Transverse colon (tissue), 4 donors: Measurements from ENCODE around the gene STK40. TPM values are rescaled to one million over a fixed set of nuclear protein-coding genes. Genes with fewer than 3 reads are reported as not detected.

Experiments used
- DNase-seq: peaks from one replicate; pipeline ENCODE4 v3.0.0-alpha.2; 2019
- H3K27ac ChIP-seq, 4 donors: fragments of 200-600 bp; sonication (generic); 2 replicates each; pipeline ENCODE4 v1.5.1; 2016 to 2018; ENCODE audit warnings: inconsistent platforms in 4 of 4
- H3K27me3 ChIP-seq: fragments of 200-600 bp; sonication (generic); 2 replicates; pipeline ENCODE4 v1.5.1; 2017; ENCODE audit warnings: inconsistent platforms
- H3K36me3 ChIP-seq, 4 donors: fragments of 200-600 bp; sonication (generic); 2 replicates each; pipeline ENCODE4 v1.5.1; 2017 to 2019; ENCODE audit warnings: inconsistent platforms in 4 of 4
- H3K4me1 ChIP-seq, 4 donors: fragments of 200-600 bp; sonication (generic); 2 replicates each; pipeline ENCODE4 v1.5.1; 2017 to 2020; ENCODE audit warnings: inconsistent platforms in 4 of 4
- H3K4me3 ChIP-seq, 4 donors: fragments of 200-600 bp; sonication (generic); 1 replicate in 1 of 4; 2 replicates in 3 of 4; pipeline versions ENCODE4 v1.5.1 to v1.6.1; 2017 to 2019; ENCODE audit warnings: inconsistent platforms in 4 of 4
- H3K9me3 ChIP-seq, 2 donors: fragments of 200-600 bp; sonication (generic); 2 replicates each; pipeline ENCODE4 v1.5.1; 2017 to 2019; ENCODE audit warnings: inconsistent platforms in 2 of 2
- EP300 ChIP-seq: sonication (generic); formaldehyde crosslinking; IDR thresholded peaks from one replicate; pipeline ENCODE4 v1.6.1; 2017; ENCODE audit warnings: antibody characterized with exemption, low read depth
- POLR2A ChIP-seq: fragments of 450-650 bp; IDR thresholded peaks from one replicate; pipeline ENCODE4 v1.6.1; 2016; ENCODE audit warnings: antibody characterized with exemption, mild to moderate bottlenecking, moderate library complexity
- POLR2AphosphoS5 ChIP-seq, 3 donors: sonication (generic); formaldehyde crosslinking; IDR thresholded peaks; one replicate each; pipeline ENCODE4 v1.6.1; 2016; ENCODE audit warnings: antibody characterized with exemption in 3 of 3
- WGBS, 2 donors: methylation state at CpG; one replicate each; pipeline ENCODE4 v1.1.5; 2018; ENCODE audit warnings: low coverage in 1 of 2; 5-methylcytosine and 5-hydroxymethylcytosine counted together
- in situ Hi-C, 4 donors: fragments of 200-750 bp; cut with MboI; loops; one replicate each; pipeline versions ENCODE4 v1.15.0 to v1.15.1; 2017; ENCODE audit warnings: low sequenced_read_pairs in 3 of 4, low pct_ligation_motif_present in 1 of 4, low pct_unique_long_range_greater_than_20kb in 1 of 4
- intact Hi-C: fragments of 100-400 bp; cut with DNase I; formaldehyde crosslinking; loops from one replicate; pipeline ENCODE4 v1.15.1; 2023; ENCODE audit warnings: low total_unique reads
- total RNA-seq, 4 donors: library from RNA; depleted of rRNA; stranded (reverse); fragments of >200 nt; gene quantifications; one replicate each; pipeline ENCODE4 v1.1.0, GENCODE V29; 2016
- TF ChIP-seq, protein P1 (sequence below), 5 experiments: fragments of 200-600 bp in 3 of 5; fragments of 450-650 bp in 2 of 5; sonication (generic) in 3 of 5; IDR thresholded peaks; 1 replicate in 2 of 5; 2 replicates in 3 of 5; pipeline ENCODE4 v1.5.1; 2016 to 2017; ENCODE audit warnings: antibody characterized with exemption in 5 of 5, inconsistent platforms in 3 of 5, mild to moderate bottlenecking in 2 of 5, moderate library complexity in 1 of 5

Gene STK40
- total RNA-seq, 4 donors from 2014 or later = 34.0 to 154 (median 44.3) TPM

DNA sequence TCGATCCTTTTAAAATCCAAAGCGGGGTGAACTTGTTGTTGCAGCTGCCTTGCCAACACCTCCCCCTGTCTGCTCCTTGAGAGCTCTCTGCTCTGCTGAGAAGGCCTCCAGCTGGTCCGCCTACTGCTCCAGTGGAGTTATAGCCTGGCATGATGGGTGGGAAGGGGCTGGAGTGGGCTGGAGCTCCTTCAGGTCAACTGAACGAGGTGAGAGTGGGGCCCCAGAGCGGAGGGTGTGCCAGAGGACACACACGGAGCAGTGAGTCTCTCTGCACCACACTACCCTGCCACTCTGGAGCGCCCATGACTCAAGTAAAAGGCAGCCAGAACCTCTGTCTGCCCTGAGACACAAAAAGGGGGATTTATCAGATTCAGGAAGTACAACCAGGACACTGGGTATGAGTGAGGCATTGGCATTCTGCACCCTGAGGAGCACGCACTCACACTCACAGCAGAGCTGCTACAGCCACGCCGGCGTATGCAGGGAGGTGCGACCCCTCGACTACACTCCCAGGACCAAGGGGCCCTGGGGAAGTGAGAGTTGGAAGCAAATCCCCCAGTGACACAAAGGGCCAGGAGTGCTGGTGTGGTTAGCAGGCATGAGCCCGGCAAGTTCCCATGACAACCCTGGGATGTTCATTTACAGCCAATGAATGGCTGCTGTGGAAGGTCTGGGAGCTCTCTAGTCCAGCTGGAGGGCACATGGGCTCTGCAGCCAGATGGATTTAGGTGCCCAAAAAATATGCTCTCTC is 34.3 kb downstream of the STK40 start:
- H3K9me3 ChIP-seq = no peaks in the 10 kb centered on the region
- WGBS, 2 donors = 60 to 77% methylated on average over 1 to 14 of the region's 14 CpGs
- intact Hi-C loops = no loop called here
- peak overlapping the region; percentile 57 to 75 (median 64) for H3K27ac ChIP-seq
- TF ChIP-seq, protein P1, sequence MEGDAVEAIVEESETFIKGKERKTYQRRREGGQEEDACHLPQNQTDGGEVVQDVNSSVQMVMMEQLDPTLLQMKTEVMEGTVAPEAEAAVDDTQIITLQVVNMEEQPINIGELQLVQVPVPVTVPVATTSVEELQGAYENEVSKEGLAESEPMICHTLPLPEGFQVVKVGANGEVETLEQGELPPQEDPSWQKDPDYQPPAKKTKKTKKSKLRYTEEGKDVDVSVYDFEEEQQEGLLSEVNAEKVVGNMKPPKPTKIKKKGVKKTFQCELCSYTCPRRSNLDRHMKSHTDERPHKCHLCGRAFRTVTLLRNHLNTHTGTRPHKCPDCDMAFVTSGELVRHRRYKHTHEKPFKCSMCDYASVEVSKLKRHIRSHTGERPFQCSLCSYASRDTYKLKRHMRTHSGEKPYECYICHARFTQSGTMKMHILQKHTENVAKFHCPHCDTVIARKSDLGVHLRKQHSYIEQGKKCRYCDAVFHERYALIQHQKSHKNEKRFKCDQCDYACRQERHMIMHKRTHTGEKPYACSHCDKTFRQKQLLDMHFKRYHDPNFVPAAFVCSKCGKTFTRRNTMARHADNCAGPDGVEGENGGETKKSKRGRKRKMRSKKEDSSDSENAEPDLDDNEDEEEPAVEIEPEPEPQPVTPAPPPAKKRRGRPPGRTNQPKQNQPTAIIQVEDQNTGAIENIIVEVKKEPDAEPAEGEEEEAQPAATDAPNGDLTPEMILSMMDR (IDR thresholded peaks at IDR 0.05) = no peak
- TF ChIP-seq POLR2A (no peak), POLR2AphosphoS5 (IDR thresholded peaks at IDR 0.05) (no peak), EP300 (no peak)
- in situ Hi-C loops = no loop called here
- DNase-seq = no peak
- peaks cover 0 to 34% (median 11%) of the 10 kb centered on the region in 4 donors for H3K36me3 ChIP-seq
- H3K4me1 ChIP-seq = peaks cover 4 to 31% (median 28%) of the 10 kb centered on the region in 4 donors
- H3K4me3 ChIP-seq = no peak overlapping the region
- H3K27me3 ChIP-seq = no peaks in the 10 kb centered on the region

DNA sequence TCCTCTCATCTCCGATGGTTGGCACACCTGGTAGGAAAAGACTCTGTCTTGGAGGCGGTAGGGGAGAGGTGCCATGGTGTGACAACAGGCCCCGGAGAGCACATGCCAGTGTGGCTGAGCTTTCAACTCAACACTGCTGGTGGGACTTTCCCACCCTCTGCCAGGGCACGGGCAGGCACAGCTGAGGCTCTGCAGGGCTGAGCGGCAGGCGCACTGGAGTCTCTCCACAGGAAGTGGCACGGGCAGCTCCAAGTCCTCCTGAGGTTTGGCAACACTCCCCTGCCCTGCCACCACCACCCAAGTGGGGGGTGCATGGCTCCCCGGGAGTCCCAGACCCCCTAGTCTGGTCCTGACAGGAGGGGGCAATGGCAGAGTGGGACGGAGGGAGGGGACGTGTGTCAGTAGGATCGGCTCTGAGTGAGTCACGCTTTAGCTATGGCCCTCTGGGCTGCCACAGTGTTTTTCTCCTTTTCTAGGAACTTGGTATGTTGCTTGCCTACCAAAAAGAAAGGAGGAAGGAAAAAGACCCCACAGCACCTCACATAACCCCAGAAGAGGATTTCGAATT is 35.0 kb downstream of the STK40 start:
- WGBS, 2 donors = 72% methylated on average over 13 of the region's 13 CpGs; no CpG with 5 or more reads in 1 of the 2 donors
- in situ Hi-C loops = no loop called here
- TF ChIP-seq, protein P1 (IDR thresholded peaks at IDR 0.05) = no peak
- no peaks in the 10 kb centered on the region for H3K9me3 ChIP-seq
- DNase-seq = no peak
- H3K4me3 ChIP-seq = no peak overlapping the region
- peaks cover 4 to 31% (median 28%) of the 10 kb centered on the region in 4 donors for H3K4me1 ChIP-seq
- peaks cover 0 to 35% (median 12%) of the 10 kb centered on the region in 4 donors for H3K36me3 ChIP-seq
- no peaks in the 10 kb centered on the region for H3K27me3 ChIP-seq
- intact Hi-C loops = no loop called here
- H3K27ac ChIP-seq = peak overlapping the region; percentile 57 to 75 (median 64)

DNA sequence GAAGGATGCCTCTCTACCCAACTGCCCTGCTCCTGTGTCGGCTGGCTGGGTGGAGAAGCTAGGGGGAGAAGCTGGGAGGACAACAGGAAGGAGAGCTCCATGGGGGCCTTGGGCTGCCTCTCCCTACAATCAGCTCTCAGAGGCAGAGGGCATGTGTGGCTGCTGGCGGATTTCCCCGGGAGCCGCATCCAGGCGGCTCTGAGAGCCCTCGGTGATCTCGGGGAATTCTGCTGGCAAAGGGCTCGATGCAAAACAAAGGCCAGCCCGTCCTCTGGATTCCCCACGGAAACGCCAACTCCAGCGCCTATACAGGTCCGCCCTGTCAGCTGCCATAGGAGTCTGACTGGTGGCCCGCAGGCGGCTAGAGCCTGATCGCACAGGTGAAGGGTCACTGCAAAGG is 35.9 kb downstream of the STK40 start:
- H3K4me3 ChIP-seq = no peak overlapping the region
- in situ Hi-C loops = no loop called here
- intact Hi-C loops = no loop called here
- no peaks in the 10 kb centered on the region for H3K9me3 ChIP-seq
- peaks cover 0 to 39% (median 11%) of the 10 kb centered on the region in 4 donors for H3K36me3 ChIP-seq
- peaks cover 4 to 31% (median 28%) of the 10 kb centered on the region in 4 donors for H3K4me1 ChIP-seq
- no peak for TF ChIP-seq POLR2AphosphoS5 (IDR thresholded peaks at IDR 0.05)
- no peaks in the 10 kb centered on the region for H3K27me3 ChIP-seq
- 86% methylated on average over 16 of the region's 16 CpGs; no CpG with 5 or more reads in 1 of the 2 donors for WGBS, 2 donors
- peak overlapping the region; percentile 57 to 75 (median 64) for H3K27ac ChIP-seq
- DNase-seq = no peak

DNA sequence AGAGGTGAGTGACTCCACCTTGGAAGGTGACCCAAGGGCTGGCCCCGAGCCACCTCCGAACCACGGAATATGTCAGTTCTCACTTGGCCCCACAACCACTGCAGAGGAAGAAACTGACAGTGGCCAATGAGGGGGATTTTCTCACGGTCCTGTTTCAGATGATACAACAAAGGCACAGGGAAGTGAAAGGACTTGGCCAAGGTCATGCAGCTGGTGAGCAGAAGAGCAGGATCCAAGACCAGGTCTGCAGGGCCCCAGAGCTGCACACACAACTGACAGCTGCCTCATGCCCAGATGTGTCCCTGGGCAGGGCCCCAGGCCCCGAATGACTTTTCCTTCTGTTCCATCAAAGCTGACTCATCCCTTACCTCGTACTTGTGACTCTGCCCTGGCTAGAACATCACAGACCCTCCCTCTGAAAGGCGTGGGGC is 36.5 kb downstream of the STK40 start:
- TF ChIP-seq POLR2AphosphoS5 (IDR thresholded peaks at IDR 0.05) = no peak
- intact Hi-C loops = no loop called here
- no peak for DNase-seq
- Histone ChIP-seq H3K4me1 (peaks cover 4 to 31% (median 28%) of the 10 kb centered on the region in 4 donors), H3K27me3 (no peaks in the 10 kb centered on the region), H3K36me3 (peaks cover 0 to 33% (median 11%) of the 10 kb centered on the region in 4 donors), H3K27ac (peak overlapping the region; percentile 57 to 75 (median 64)), H3K4me3 (no peak overlapping the region), H3K9me3 (no peaks in the 10 kb centered on the region)
- 57 to 100% methylated on average over 1 to 7 of the region's 7 CpGs for WGBS, 2 donors
- in situ Hi-C loops = no loop called here

DNA sequence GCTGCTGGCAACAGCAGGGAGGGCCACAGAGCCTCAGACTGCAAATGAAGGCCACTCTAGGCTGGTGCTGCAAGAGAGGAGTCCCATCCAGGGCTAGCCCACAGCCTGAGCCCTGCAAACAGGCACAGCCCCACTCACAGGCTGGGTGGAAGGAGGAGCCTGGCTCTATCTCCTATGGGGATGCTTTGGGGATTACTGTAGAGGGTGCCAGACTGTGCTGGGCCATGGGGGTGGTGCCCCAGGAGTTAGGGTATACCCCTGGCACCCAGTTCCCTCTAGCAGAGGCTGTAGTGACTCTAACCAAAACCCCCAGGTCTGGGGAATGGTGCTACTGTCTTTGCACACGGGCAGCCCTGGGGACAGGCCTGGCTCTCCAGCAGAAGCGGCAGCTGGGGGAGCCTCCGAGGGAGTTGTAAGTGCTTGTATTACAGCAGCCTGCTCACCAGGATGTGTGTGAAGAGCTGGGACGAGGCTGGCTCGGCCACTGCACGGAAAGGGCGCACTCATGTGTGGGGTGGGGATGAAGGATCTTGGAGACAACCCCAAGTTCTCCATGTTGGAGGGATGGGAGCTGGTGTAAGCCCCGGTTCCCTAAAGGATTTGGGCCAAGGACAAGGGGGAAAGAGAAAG is 38.9 kb downstream of the STK40 start:
- no peak for DNase-seq
- in situ Hi-C loops = no loop called here
- intact Hi-C loops = no loop called here
- no peak overlapping the region for H3K27ac ChIP-seq
- peaks cover 0 to 28% (median 8%) of the 10 kb centered on the region in 4 donors for H3K36me3 ChIP-seq
- no peak overlapping the region for H3K4me3 ChIP-seq
- H3K27me3 ChIP-seq = no peaks in the 10 kb centered on the region
- TF ChIP-seq POLR2AphosphoS5 (IDR thresholded peaks at IDR 0.05) = no peak
- no peak for TF ChIP-seq EP300
- TF ChIP-seq POLR2A = no peak
- TF ChIP-seq, protein P1 (IDR thresholded peaks at IDR 0.05) = no peak
- H3K4me1 ChIP-seq = peaks cover under 1 to 26% (median 24%) of the 10 kb centered on the region in 4 donors
- no peaks in the 10 kb centered on the region for H3K9me3 ChIP-seq
- WGBS, 2 donors = 57 to 95% methylated on average over 1 to 8 of the region's 8 CpGs
